Liver (tissue), 9 donors: ENCODE results near the gene PCDHGA3. TPM values are rescaled to one million over a fixed set of nuclear protein-coding genes. Genes with fewer than 3 reads are reported as not detected.

ENCODE experiments used
- DNase-seq: peaks from one replicate; pipeline ENCODE4 v3.0.0-alpha.2; 2017; ENCODE audit warnings: low spot score
- H3K27ac ChIP-seq, 2 donors: one replicate each; pipeline ENCODE4 v1.7.0; 2013; ENCODE audit warnings: inconsistent platforms in 2 of 2, low read length in 2 of 2, control low read depth in 1 of 2, low read depth in 1 of 2, mild to moderate bottlenecking in 1 of 2
- H3K27me3 ChIP-seq, 4 donors: one replicate each; pipeline versions ENCODE4 v1.6.1 to v1.7.0; 2013; ENCODE audit warnings: low read length in 3 of 4, inconsistent platforms in 1 of 4, mild to moderate bottlenecking in 1 of 4, moderate library complexity in 1 of 4; ENCODE audit not compliant: control insufficient read depth in 4 of 4, insufficient read depth in 4 of 4
- H3K36me3 ChIP-seq, 4 donors: one replicate each; pipeline versions ENCODE4 v1.6.1 to v1.7.0; 2013; ENCODE audit warnings: low read length in 3 of 4, mild to moderate bottlenecking in 3 of 4, low read depth in 1 of 4, moderate library complexity in 1 of 4; ENCODE audit not compliant: control insufficient read depth in 4 of 4, insufficient read depth in 3 of 4
- H3K4me1 ChIP-seq, 4 donors: one replicate each; pipeline versions ENCODE4 v1.6.1 to v1.7.0; 2013; ENCODE audit warnings: low read length in 3 of 4, mild to moderate bottlenecking in 3 of 4, moderate library complexity in 1 of 4; ENCODE audit not compliant: control insufficient read depth in 4 of 4, insufficient read depth in 4 of 4
- H3K4me3 ChIP-seq, 3 donors: one replicate each; pipeline versions ENCODE4 v1.6.1 to v1.7.0; 2013; ENCODE audit warnings: low read length in 3 of 3, control low read depth in 1 of 3, low read depth in 1 of 3, mild to moderate bottlenecking in 1 of 3
- H3K9ac ChIP-seq, 2 donors: one replicate each; pipeline ENCODE4 v1.7.0; 2013; ENCODE audit warnings: low read length in 2 of 2, mild to moderate bottlenecking in 2 of 2, moderate library complexity in 2 of 2, control low read depth in 1 of 2, low read depth in 1 of 2
- H3K9me3 ChIP-seq, 4 donors: one replicate each; pipeline versions ENCODE4 v1.6.1 to v1.7.0; 2013; ENCODE audit warnings: low read length in 3 of 4; ENCODE audit not compliant: control insufficient read depth in 4 of 4
- ATF3 ChIP-seq: IDR thresholded peaks from 2 replicates; pipeline ENCODE4 v1.6.1; 2016; ENCODE audit warnings: antibody characterized with exemption
- EGR1 ChIP-seq, 2 donors: IDR thresholded peaks; 2 replicates each; pipeline ENCODE4 v1.6.1; 2016 to 2018; ENCODE audit warnings: antibody characterized with exemption in 2 of 2, low read depth in 2 of 2
- FOXA1 ChIP-seq: IDR thresholded peaks from 2 replicates; pipeline ENCODE4 v1.6.1; 2016; ENCODE audit warnings: antibody characterized with exemption
- FOXA2 ChIP-seq: IDR thresholded peaks from 2 replicates; pipeline ENCODE4 v1.6.1; 2016; ENCODE audit warnings: antibody characterized with exemption
- GABPA ChIP-seq, 2 donors: IDR thresholded peaks in 1 of 2; conservative IDR thresholded peaks in 1 of 2; 2 replicates each; pipeline ENCODE4 v1.6.1; 2016; ENCODE audit warnings: antibody characterized with exemption in 2 of 2, mild to moderate bottlenecking in 1 of 2, moderate library complexity in 1 of 2
- HNF4A ChIP-seq, 2 donors: conservative IDR thresholded peaks; 2 replicates each; pipeline ENCODE4 v1.6.1; 2016; ENCODE audit warnings: antibody characterized with exemption in 2 of 2, mild to moderate bottlenecking in 2 of 2
- HNF4G ChIP-seq: IDR thresholded peaks from 2 replicates; pipeline ENCODE4 v1.6.1; 2016; ENCODE audit warnings: antibody characterized with exemption
- JUND ChIP-seq, 2 donors: IDR thresholded peaks; 2 replicates each; pipeline ENCODE4 v1.6.1; 2016; ENCODE audit warnings: antibody characterized with exemption in 2 of 2
- MAX ChIP-seq: IDR thresholded peaks from 2 replicates; pipeline ENCODE4 v1.6.1; 2016; ENCODE audit warnings: antibody characterized with exemption
- NR2F2 ChIP-seq: IDR thresholded peaks from 2 replicates; pipeline ENCODE4 v1.6.1; 2016; ENCODE audit warnings: antibody characterized with exemption
- RAD21 ChIP-seq, 2 donors: IDR thresholded peaks; 2 replicates each; pipeline ENCODE4 v1.6.1; 2016; ENCODE audit warnings: antibody characterized with exemption in 2 of 2, mild to moderate bottlenecking in 2 of 2
- REST ChIP-seq: IDR thresholded peaks from 2 replicates; pipeline ENCODE4 v1.6.1; 2016; ENCODE audit warnings: antibody characterized with exemption, mild to moderate bottlenecking
- RXRA ChIP-seq, 2 donors: IDR thresholded peaks; 2 replicates each; pipeline ENCODE4 v1.6.1; 2017 to 2018; ENCODE audit warnings: antibody characterized with exemption in 2 of 2, mild to moderate bottlenecking in 1 of 2
- SP1 ChIP-seq: IDR thresholded peaks from 2 replicates; pipeline ENCODE4 v1.6.1; 2018; ENCODE audit warnings: antibody characterized with exemption, mild to moderate bottlenecking
- TAF1 ChIP-seq: conservative IDR thresholded peaks from 2 replicates; pipeline ENCODE4 v1.6.1; 2016; ENCODE audit warnings: antibody characterized with exemption, mild to moderate bottlenecking
- YY1 ChIP-seq: IDR thresholded peaks from 2 replicates; pipeline ENCODE4 v1.6.1; 2016; ENCODE audit warnings: antibody characterized with exemption, mild to moderate bottlenecking
- WGBS: extraction: QIAGEN DNeasy Blood & Tissue Kit; methylation state at CpG from one replicate; pipeline ENCODE4 v1.1.7; 2013; 5-methylcytosine and 5-hydroxymethylcytosine counted together
- polyA plus RNA-seq, 2 donors: library from polyadenylated mRNA; stranded (reverse) in 1 of 2; unstranded in 1 of 2; fragments of 200-250 nt in 1 of 2; fragments of >200 nt in 1 of 2; fragmentation: Nextera tagmentation in 1 of 2; extraction: Ambion mirVana in 1 of 2; gene quantifications; one replicate each; pipeline versions ENCODE4 v1.2.1 to v1.2.3, GENCODE V29; 2013 to 2015
- total RNA-seq, 2 donors: library from RNA; depleted of rRNA; stranded (reverse); fragments of >200 nt; gene quantifications; one replicate each; pipeline ENCODE4 v1.2.3, GENCODE V29; 2014
- TF ChIP-seq, protein P1 (sequence below): fragments of 150-350 bp; IDR thresholded peaks from 2 replicates; pipeline ENCODE4 v1.5.1; 2017; ENCODE audit warnings: improper control_type of control experiment, low read depth, low read length; ENCODE audit not compliant: missing input control
- TF ChIP-seq, protein P2 (sequence below): IDR thresholded peaks from 2 replicates; pipeline ENCODE4 v1.6.1; 2016; ENCODE audit warnings: antibody characterized with exemption
- donor health status: healthy.
- donor health status: healthy.
- donor health status: healthy.
- donor health status: healthy.
- donor health status: healthy.

PCDHGA3 gene
- total and polyA plus RNA-seq, 4 donors = 0.09 to 0.59 (median 0.29) TPM

- no peak for TF ChIP-seq JUND (IDR thresholded peaks at IDR 0.05)
- TF ChIP-seq REST = no peak
- TF ChIP-seq FOXA2 = no peak
Measured at GRCh38 chr5:141382469-141383294, 39.1 kb downstream of the PCDHGA3 start, which contains the start of gene PCDHGA7 (continued).

- Histone ChIP-seq H3K36me3 (no peaks in the 10 kb centered on the region), H3K4me3 (peak overlapping the region in 2 of 3 donors; percentile 12 to 63), H3K4me1 (peaks cover 0 to 2% (median 0%) of the 10 kb centered on the region in 4 donors), H3K9ac (no peak overlapping the region), H3K9me3 (peaks cover 21 to 68% (median 33%) of the 10 kb centered on the region in 4 donors), H3K27me3 (peaks cover 0 to 7% (median 0%) of the 10 kb centered on the region in 4 donors), H3K27ac (no peak overlapping the region)
- TF ChIP-seq SP1 (no peak), FOXA1 (no peak), TAF1 (no peak), FOXA2 (no peak), RXRA (IDR thresholded peaks at IDR 0.05) (no peak), HNF4G (no peak), REST (no peak), GABPA (IDR thresholded peaks at IDR 0.05 in 1 of 2, conservative IDR thresholded peaks at IDR 0.05 in 1 of 2) (no peak), RAD21 (IDR thresholded peaks at IDR 0.05) (no peak), HNF4A (conservative IDR thresholded peaks at IDR 0.05) (no peak), ATF3 (no peak), YY1 (no peak), EGR1 (IDR thresholded peaks at IDR 0.05; ENCODE audit: low read depth in 2 of 2) (no peak), MAX (no peak), JUND (IDR thresholded peaks at IDR 0.05) (no peak), NR2F2 (no peak)
- TF ChIP-seq, protein P1, sequence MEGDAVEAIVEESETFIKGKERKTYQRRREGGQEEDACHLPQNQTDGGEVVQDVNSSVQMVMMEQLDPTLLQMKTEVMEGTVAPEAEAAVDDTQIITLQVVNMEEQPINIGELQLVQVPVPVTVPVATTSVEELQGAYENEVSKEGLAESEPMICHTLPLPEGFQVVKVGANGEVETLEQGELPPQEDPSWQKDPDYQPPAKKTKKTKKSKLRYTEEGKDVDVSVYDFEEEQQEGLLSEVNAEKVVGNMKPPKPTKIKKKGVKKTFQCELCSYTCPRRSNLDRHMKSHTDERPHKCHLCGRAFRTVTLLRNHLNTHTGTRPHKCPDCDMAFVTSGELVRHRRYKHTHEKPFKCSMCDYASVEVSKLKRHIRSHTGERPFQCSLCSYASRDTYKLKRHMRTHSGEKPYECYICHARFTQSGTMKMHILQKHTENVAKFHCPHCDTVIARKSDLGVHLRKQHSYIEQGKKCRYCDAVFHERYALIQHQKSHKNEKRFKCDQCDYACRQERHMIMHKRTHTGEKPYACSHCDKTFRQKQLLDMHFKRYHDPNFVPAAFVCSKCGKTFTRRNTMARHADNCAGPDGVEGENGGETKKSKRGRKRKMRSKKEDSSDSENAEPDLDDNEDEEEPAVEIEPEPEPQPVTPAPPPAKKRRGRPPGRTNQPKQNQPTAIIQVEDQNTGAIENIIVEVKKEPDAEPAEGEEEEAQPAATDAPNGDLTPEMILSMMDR = no peak
- TF ChIP-seq, protein P2, sequence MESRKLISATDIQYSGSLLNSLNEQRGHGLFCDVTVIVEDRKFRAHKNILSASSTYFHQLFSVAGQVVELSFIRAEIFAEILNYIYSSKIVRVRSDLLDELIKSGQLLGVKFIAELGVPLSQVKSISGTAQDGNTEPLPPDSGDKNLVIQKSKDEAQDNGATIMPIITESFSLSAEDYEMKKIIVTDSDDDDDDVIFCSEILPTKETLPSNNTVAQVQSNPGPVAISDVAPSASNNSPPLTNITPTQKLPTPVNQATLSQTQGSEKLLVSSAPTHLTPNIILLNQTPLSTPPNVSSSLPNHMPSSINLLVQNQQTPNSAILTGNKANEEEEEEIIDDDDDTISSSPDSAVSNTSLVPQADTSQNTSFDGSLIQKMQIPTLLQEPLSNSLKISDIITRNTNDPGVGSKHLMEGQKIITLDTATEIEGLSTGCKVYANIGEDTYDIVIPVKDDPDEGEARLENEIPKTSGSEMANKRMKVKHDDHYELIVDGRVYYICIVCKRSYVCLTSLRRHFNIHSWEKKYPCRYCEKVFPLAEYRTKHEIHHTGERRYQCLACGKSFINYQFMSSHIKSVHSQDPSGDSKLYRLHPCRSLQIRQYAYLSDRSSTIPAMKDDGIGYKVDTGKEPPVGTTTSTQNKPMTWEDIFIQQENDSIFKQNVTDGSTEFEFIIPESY = no peak
- no peak for DNase-seq
- WGBS = 33% methylated on average over 21 of the region's 21 CpGs
Measured at GRCh38 chr5:141383345-141383744, 39.7 kb downstream of the PCDHGA3 start.
